Kasumi-1 (cell line): Measurements from ENCODE around the gene IFNA5.
A peak's percentile ranks its signal among the peaks of the same experiment; 100 is the strongest.

Source experiments
- DNase-seq, 2 experiments: peaks; one replicate each; lab custom pipeline; 2025; lab: John Stamatoyannopoulos, UW

Gene IFNA5

DNA sequence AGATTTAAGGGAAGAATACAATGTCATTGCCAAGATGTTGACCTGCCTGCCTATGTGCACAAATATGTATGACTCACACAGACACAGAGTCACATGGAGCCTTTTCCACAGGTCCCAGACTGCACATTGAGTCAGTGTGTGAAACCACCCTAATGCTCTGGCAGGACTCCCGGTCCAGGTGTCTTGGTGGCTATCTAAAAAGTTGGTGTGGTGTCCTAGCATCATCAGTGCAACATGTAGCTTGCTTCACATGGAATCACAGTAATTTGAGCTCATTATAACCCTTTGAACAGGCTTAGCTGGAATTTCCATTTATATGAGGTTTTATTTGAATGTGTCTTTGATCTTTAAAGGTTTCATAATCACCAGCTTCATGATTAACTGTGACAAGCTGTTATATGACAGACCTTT lies 10.7 kb downstream of the IFNA5 start:
- DNase-seq: no peak

DNA sequence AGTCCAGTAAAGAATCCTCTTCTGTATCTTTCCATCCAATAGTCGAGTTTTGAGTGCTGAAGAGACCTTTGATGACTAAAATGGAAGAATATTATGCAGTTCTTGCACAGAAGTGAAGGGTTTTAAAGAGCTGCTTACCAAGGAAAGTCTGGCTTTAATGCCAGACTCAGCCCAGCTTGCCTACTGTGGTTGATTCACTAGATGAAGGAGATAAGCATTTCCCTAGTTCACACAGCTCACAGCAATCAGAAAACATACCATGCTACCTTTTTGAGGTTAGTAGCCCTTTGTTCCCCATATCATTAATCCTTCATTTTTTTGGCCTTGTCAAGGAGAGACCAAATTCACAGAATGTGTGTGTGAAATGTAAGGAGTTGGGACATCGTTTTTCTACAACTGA lies 15.3 kb downstream of the IFNA5 start:
- no peak for DNase-seq

DNA sequence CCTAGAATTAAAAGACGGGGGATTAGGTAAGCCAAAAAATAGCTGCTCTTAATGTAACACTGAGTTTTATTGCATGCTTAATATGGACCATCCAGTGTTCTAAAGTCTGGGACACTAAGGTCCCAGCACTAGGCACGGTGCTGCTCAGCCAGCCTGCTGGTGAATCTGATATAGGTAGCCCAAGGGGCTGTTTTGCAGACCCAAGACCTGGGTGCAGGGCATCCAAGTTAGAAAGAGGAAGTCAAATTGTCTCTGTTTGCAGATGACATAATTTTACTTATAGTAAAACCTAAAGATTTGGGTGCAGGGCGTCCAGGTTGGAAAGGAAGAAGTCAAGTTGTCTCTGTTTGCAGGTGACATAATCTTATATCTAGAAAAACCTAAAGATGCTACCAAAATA lies 17.8 kb downstream of the IFNA5 start:
- DNase-seq: peak in 1 of 2 experiments; percentile 1

DNA sequence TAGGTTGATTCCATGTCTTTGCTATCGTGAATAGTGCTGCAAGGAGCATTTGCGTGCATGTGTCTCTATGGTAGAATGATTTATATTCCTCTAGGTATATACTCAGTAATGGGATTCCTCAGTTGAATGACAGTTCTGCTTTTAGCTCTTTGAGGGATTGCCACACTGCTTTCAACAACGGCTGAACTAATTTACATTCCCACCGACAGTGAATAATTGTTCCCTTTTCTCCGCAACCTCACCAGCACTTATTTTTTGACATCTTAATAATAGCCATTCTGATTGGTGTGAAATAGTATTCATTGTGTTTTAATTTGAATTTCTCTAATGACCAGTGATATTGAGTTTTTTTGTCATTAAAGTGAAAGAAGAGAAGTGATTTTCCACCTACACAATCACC lies 18.5 kb downstream of the IFNA5 start:
- DNase-seq: peak in 1 of 2 experiments; percentile 0

DNA sequence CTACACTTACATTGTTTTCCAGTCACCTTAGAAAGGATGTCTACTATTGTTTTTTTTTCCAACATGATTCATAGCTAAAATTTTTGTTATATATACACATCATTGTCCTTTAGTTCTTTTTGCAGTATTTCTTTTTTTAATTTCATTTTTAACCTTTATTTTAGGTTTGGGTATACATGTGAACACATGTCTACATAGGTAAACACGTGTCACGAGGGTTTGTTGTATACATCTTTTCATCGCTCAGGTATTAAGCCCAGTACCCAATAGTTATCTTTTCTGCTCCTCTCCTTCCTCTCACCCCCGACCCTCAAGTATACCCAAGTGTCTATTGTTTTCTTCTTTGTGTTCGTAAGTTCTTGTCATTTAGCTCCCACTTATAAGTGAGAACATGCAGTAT lies 19.0 kb downstream of the IFNA5 start:
- no peak for DNase-seq

DNA sequence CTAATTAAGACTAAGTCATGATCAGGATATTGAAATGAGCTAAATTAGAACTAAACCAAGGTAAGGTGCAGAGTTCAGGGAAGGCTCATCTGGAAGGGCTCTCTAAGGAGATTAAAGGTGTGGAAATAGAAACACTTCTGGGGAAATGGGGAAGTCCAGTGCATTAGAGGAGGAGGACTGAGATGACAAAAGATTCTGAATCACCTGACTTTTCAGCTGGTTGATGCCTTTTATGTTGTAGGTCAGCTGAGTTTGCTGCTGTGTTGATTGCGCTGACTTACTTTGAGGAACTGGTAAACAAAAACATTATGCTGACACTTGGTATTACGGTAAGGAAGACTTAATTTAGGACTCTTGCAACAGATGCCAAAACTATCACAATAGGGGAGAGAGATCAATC lies 23.8 kb downstream of the IFNA5 start:
- no peak for DNase-seq

DNA sequence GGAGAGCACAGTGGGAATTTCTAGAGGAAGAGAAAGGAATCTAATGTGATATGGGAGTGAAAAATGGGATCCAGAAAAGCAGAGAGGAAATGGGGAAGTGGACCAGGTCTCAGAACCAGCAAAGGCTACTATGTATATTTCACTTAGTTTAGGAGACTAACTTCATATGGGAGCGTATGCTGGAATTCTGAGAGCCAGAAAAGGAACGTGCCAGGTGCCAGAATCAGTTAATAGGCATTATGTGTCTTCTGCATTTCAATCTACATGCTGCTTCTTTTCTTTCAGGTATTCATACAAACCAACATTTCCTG lies 36.8 kb downstream of the IFNA5 start:
- DNase-seq: no peak

DNA sequence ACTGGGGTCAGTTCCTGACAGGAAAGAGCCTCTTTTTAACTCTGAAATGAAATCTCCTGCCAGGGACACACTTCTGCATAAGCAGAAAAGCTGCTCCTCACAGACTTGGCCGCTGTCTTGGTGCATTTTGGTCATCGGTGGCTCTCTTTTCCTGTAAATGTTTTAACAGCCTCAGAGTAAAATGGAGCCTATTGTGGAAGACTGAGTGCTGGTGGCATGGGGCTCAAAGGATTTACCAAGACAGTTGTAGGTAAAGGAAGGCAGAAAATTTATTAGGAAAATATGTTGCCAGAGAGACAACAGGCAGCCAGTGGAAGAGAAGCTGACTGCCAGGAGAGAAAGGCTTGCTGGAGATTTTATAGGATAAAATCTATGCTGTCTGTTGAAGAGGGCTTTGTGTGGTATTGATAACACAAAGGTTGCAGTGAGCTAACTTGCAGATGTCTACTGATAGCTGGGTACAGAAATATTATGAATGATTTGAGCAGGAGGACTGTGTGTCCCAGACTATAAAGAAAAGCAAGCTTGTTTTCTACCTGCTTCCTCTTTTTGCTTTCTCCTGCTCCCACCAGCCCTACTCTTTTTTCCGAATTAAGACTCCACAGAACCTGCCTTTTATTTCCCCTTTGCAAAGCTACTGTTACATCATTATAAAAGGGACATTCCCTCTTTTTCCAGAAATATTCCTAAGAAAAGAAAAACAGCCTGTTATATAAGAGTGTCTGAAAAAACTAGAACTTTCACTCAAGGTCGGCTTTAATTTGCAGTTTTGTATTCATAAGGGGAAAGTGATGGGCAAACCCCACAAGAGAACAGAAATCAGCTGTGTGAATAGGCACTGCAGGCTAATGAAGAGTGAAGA lies 37.4 kb downstream of the IFNA5 start:
- peak; percentile 6 to 24 for DNase-seq

DNA sequence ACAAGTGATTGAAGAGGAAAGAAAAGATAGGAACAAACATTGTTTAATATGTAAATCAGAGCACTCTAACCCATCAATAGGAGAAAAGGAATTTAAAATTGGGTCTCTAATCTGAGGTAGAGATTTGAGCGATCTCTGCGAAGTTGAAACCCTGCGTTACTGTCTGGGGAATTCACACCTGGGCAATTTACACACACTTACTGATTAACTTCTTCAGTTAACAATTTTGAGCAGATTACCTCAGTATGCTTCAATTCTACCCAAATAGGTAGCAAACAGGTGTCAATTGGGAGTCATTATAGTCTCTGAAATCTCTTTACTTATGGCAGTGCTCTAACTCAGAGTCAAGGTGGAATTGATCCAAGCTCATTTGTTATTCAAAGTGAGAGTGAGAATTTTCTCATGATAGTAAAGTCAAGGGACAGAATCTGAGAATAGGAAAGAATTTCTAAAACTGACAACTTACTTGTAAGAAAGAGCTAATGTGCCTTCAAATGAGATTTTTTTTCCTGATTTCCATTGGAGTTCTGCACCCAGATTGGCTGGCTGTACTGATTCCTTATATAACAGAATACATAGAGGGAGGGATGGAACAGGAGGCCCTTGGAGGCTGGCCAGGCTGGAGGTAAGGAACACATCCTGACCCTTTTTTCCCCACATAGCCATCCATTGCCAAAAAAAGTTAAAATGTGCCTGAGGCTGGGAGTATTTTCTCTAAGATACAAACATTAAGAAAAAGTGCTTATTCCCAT lies 38.2 kb downstream of the IFNA5 start:
- DNase-seq: no peak

DNA sequence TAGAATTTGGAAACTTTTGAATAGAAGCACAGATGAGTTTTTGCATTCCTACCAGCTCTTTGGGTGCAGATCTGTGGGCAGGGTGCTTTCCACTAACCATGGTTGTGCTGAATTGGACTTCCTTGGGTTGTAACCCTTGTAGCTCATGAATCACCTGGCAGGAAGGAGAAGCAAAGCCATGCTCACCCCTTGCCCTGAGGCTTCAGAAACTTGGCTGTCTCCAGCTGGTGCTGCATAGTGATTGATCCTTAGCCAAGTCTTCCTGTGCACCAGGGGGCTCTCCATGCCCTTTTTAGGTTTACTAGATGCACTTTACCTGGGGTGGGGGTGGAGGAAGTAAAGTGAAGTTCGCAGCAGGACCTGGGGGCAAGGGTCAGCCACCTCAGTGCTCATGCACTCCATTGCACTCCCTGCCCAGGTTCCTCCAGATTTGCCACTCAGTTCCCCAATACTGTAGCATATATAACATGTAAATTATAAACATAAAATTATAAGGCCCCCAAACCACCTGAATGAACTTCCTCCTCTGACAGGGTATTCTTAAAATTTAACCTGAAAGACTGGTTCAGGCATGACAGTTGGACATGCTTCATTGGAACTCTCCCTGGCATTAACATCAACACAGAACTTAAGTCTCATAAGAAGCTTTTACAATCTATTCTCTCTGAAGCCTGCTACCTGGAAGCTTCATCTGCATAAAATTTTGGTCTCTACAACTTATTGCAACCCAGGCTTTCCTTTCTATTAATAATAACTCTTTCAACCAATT lies 39.5 kb downstream of the IFNA5 start:
- DNase-seq: no peak

DNA sequence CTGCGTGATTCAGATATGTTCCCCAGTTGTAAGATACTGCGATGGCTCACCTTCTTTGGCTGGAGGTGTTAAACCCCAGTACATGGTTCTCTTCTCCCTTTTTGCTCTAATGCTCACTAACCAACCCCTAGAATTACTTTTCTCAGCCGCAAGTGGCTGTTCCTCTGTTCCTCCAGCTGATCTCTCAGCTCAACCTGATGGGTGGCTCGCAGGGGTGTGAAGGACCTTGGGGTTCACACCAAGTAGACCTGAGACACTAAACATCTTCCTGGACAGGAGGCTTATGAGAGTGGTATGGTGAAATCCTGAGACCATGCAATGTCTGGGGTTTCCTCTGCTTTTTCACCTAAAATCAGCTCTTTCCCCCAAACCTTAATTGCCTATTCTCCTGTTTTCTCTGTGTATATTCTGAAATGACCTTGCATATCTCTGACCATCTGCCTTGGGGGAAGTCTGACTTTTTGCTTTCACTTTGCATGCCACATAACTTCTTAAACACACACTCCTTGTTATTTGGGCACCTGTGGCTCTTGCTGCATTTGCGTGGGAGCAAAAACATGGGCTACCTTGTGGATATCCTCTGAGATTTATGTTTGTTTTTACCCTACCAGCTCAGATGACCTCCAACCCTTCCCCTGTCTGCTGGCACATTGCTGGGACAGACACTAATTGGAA lies 49.4 kb downstream of the IFNA5 start:
- no peak for DNase-seq
